ENCODE measurements around the gene NUMB. TPM values are rescaled to one million over a fixed set of nuclear protein-coding genes. Genes with fewer than 3 reads are reported as not detected.

Gene NUMB
- total RNA-seq, 1 experiment from 2014 or later = 22.2 TPM

- Histone ChIP-seq H3F3A (ENCODE audit: low read length, unreplicated experiment) (no peaks in the 10 kb centered on the region), H3K27ac (ENCODE audit: low read length) (peak overlapping the region; percentile 27; the same call in 1 of the 2 replicates), H3K9me3 (ENCODE audit: low read length) (no peaks in the 10 kb centered on the region), H3K79me2 (ENCODE audit: low read length) (peaks cover 41% of the 10 kb centered on the region), H3K9me2 (replicated peaks; ENCODE audit: low read length) (no peaks in the 10 kb centered on the region), H3K36me3 (ENCODE audit: low read depth, low read length) (no peaks in the 10 kb centered on the region), H3K4me1 (ENCODE audit: insufficient read depth, low read length) (peaks cover 26% of the 10 kb centered on the region), H3K9ac (ENCODE audit: low read length) (peak overlapping the region; percentile 82), H3K4me3 (ENCODE audit: low read length) (peak overlapping the region; percentile 79), H2AFZ (ENCODE audit: low read length) (peak overlapping the region; percentile 85), H3K4me2 (ENCODE audit: low read length) (peak overlapping the region; percentile 95), H3K27me3 (ENCODE audit: low read length) (no peaks in the 10 kb centered on the region), H4K20me1 (ENCODE audit: low read length) (peaks cover 24% of the 10 kb centered on the region)
- POLR2A ChIA-PET (ENCODE audit: unreplicated experiment) = interaction anchor here (0.6 to 1.3 kb wide), 2 partner anchors 35 to 79 kb away, joined by 3 to 13 read pairs; no protein-coding TSS in a partner anchor
- TF ChIP-seq EZH2phosphoT487 (IDR thresholded peaks at IDR 0.05; ENCODE audit: borderline replicate concordance, low read length) = no peak
- no peak for TF ChIP-seq CTCF (conservative IDR thresholded peaks at IDR 0.05; ENCODE audit: low read depth, low read length)
- TF ChIP-seq EZH2 (IDR thresholded peaks at IDR 0.05; ENCODE audit: low read length, unreplicated experiment) = no peak
- ATAC-seq (peak; percentile 81), DNase-seq (peak; percentile 74)
- CTCF ChIA-PET = interaction anchor here (0.9 kb wide), 1 partner anchor 20 kb away, joined by 4 read pairs; no protein-coding TSS in a partner anchor
- no TSS peak for BruUV-seq (replicated peaks)
- intact Hi-C loops (cut with micrococcal nuclease) = loop anchor here (2.0 to 5.0 kb wide), 3 partner anchors 77 to 141 kb away; partner anchors contain the start of genes ACOT2 and ACOT6
These were observed 33.1 kb upstream of the NUMB start for GRCh38 chr14:73491256-73492042.

- ATAC-seq (no peak), DNase-seq (no peak)
- no peak overlapping the region for H3K9ac ChIP-seq (ENCODE audit: low read length)
- H3K4me1 ChIP-seq (ENCODE audit: insufficient read depth, low read length) = peaks cover 26% of the 10 kb centered on the region
- intact Hi-C loops (cut with micrococcal nuclease) = loop anchor here (1.0 to 5.0 kb wide), 4 partner anchors 31 to 143 kb away; partner anchors contain the start of genes ACOT2, ACOT6 and NUMB
- peaks cover 24% of the 10 kb centered on the region for H4K20me1 ChIP-seq (ENCODE audit: low read length)
- no peaks in the 10 kb centered on the region for H3K9me3 ChIP-seq (ENCODE audit: low read length)
- BruUV-seq (replicated peaks) = no TSS peak
- no peak overlapping the region for H3K4me2 ChIP-seq (ENCODE audit: low read length)
- no peaks in the 10 kb centered on the region for H3K36me3 ChIP-seq (ENCODE audit: low read depth, low read length)
- no peaks in the 10 kb centered on the region for H3K27me3 ChIP-seq (ENCODE audit: low read length)
- no peak for TF ChIP-seq CTCF (conservative IDR thresholded peaks at IDR 0.05; ENCODE audit: low read depth, low read length)
- TF ChIP-seq EZH2 (IDR thresholded peaks at IDR 0.05; ENCODE audit: low read length, unreplicated experiment) = no peak
- TF ChIP-seq EZH2phosphoT487 (IDR thresholded peaks at IDR 0.05; ENCODE audit: borderline replicate concordance, low read length) = no peak
- peaks cover 37% of the 10 kb centered on the region for H3K79me2 ChIP-seq (ENCODE audit: low read length)
- POLR2A ChIA-PET (ENCODE audit: unreplicated experiment) = no interaction called here
- H2AFZ ChIP-seq (ENCODE audit: low read length) = no peak overlapping the region
- no peak overlapping the region for H3K4me3 ChIP-seq (ENCODE audit: low read length)
- H3K27ac ChIP-seq (ENCODE audit: low read length) = no peak overlapping the region
- CTCF ChIA-PET = no interaction called here
- no peaks in the 10 kb centered on the region for H3F3A ChIP-seq (ENCODE audit: low read length, unreplicated experiment)
- no peaks in the 10 kb centered on the region for H3K9me2 ChIP-seq (replicated peaks; ENCODE audit: low read length)
These were observed 31.3 kb upstream of the NUMB start for GRCh38 chr14:73489481-73490175.
